HepG2 (cell line): ENCODE measurements around the gene SMAP1. TPM values are rescaled to one million over a fixed set of nuclear protein-coding genes. Genes with fewer than 3 reads are reported as not detected.

Source experiments
- FOXO4 ChIP-seq: sonication (generic); formaldehyde crosslinking; conservative IDR thresholded peaks from 2 replicates; pipeline ENCODE4 v1.8.1; 2023; ENCODE audit warnings: missing genetic modification reagents
- RARG ChIP-seq: sonication (generic); formaldehyde crosslinking; IDR thresholded peaks from 2 replicates; pipeline ENCODE4 v1.4.0; 2020; ENCODE audit warnings: low read depth, mild to moderate bottlenecking, missing genetic modification reagents
- REPIN1 ChIP-seq: sonication (generic); formaldehyde crosslinking; IDR thresholded peaks from 2 replicates; pipeline ENCODE4 v1.8.0; 2022; ENCODE audit warnings: missing genetic modification reagents, low read depth, mild to moderate bottlenecking, borderline replicate concordance
- RFX1 ChIP-seq: fragments of 450-650 bp; IDR thresholded peaks from 2 replicates; pipeline ENCODE4 v1.6.1; 2017
- TBX3 ChIP-seq: fragments of 450-650 bp; IDR thresholded peaks from 2 replicates; pipeline ENCODE4 v1.6.1; 2017; ENCODE audit warnings: antibody characterized with exemption, mild to moderate bottlenecking, inconsistent platforms, borderline replicate concordance
- U2AF2 ChIP-seq: fragments of 200-400 bp; formaldehyde crosslinking; IDR thresholded peaks from 2 replicates; pipeline ENCODE4 v1.6.1; 2017; ENCODE audit warnings: low read depth, mild to moderate bottlenecking, low read length
- ZFP36L1 ChIP-seq: sonication (generic); formaldehyde crosslinking; IDR thresholded peaks from 2 replicates; pipeline ENCODE4 v1.8.0; 2022; ENCODE audit warnings: mild to moderate bottlenecking, missing genetic modification reagents, moderate library complexity
- ZNF180 ChIP-seq: sonication (generic); formaldehyde crosslinking; IDR thresholded peaks from 2 replicates; pipeline ENCODE4 v1.4.0; 2020; ENCODE audit warnings: low read depth, missing genetic modification reagents, borderline replicate concordance
- ZNF280D ChIP-seq: sonication (generic); formaldehyde crosslinking; IDR thresholded peaks from 2 replicates; pipeline ENCODE4 v1.5.1; 2020; ENCODE audit warnings: mild to moderate bottlenecking, missing genetic modification reagents
- ZNF33A ChIP-seq: sonication (generic); formaldehyde crosslinking; IDR thresholded peaks from 2 replicates; pipeline ENCODE4 v1.5.1; 2020; ENCODE audit warnings: missing genetic modification reagents, mild to moderate bottlenecking, moderate library complexity, borderline replicate concordance
- ZNF362 ChIP-seq: sonication (generic); formaldehyde crosslinking; IDR thresholded peaks from 2 replicates; pipeline ENCODE4 v1.4.0; 2020; ENCODE audit warnings: missing genetic modification reagents, mild to moderate bottlenecking, borderline replicate concordance
- ZNF547 ChIP-seq: sonication (generic); formaldehyde crosslinking; IDR thresholded peaks from 2 replicates; pipeline ENCODE4 v1.5.1; 2020; ENCODE audit warnings: mild to moderate bottlenecking, missing genetic modification reagents
- ZNF589 ChIP-seq: sonication (generic); formaldehyde crosslinking; conservative IDR thresholded peaks from 2 replicates; pipeline ENCODE4 v1.8.0; 2022; ENCODE audit warnings: mild to moderate bottlenecking, moderate library complexity, missing genetic modification reagents
- ZNF766 ChIP-seq: sonication (generic); formaldehyde crosslinking; IDR thresholded peaks from 2 replicates; pipeline ENCODE4 v1.5.0; 2020; ENCODE audit warnings: missing genetic modification reagents, borderline replicate concordance
- ZSCAN5A ChIP-seq: sonication (generic); formaldehyde crosslinking; IDR thresholded peaks from 2 replicates; pipeline ENCODE4 v1.8.0; 2022; ENCODE audit warnings: mild to moderate bottlenecking, missing genetic modification reagents, borderline replicate concordance
- polyA plus RNA-seq, 8 experiments: library from polyadenylated mRNA; depleted of rRNA in 3 of 8; stranded (reverse) in 7 of 8; unstranded in 1 of 8; fragments of >200 nt; fragmentation: Illumina TruSeq in 4 of 8; extraction: Trizol in 4 of 8; gene quantifications; 2 replicates each; pipeline versions ENCODE4 v1.2.1 to v1.2.3, GENCODE V29; 2011 to 2016; ENCODE audit warnings: low read depth in 4 of 8, missing spikeins in 1 of 8, mixed read lengths in 1 of 8; ENCODE audit not compliant: insufficient read depth in 1 of 8
- total RNA-seq, 5 experiments: library from RNA; depleted of rRNA; stranded (reverse); fragments of >200 nt; fragmentation: Illumina TruSeq; extraction: Trizol; gene quantifications; 2 replicates each; pipeline ENCODE4 v1.2.3, GENCODE V29; 2016; ENCODE audit warnings: low read depth in 1 of 5
- TF ChIP-seq, protein P1 (sequence below): IDR thresholded peaks from 2 replicates; pipeline ENCODE4 v1.6.1; 2016; ENCODE audit warnings: missing compliant biosample characterization, missing genetic modification reagents, borderline replicate concordance
- TF ChIP-seq, protein P2 (sequence below): sonication (generic); formaldehyde crosslinking; IDR thresholded peaks from 2 replicates; pipeline ENCODE4 v1.5.1; 2020; ENCODE audit warnings: missing genetic modification reagents, mild to moderate bottlenecking, borderline replicate concordance

Gene SMAP1
- total and polyA plus RNA-seq, 2 of the 13 experiments (the other 11 are each of a cell fraction or from before 2014, with no cell fraction given) = 13.4 to 17.8 TPM

DNA sequence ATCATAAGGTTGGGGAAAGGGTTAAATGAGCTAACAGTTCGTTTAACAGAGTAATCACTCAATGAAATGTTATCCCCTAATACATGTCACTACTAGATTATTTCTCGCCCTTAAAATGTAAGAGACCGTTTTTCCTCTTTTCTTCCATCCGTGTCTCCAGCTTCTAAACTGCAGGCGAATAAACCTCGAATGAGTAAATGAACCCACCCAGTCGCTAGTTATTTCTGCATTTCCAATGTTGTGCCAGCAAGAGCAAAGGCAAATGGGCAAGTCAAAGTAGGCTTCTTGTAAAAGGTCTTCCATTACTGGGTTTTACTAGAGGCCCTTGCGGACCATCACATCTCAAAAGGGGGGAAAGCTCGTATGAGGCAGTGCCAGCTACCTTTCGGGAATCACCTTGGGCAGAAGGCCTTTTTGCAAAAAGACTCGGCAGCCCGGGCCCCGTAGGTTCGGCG is 400 bp upstream of the SMAP1 start (continued):
- TF ChIP-seq REPIN1 (CRISPR knock-in tag) (no peak), ZNF362 (CRISPR knock-in tag) (no peak), TBX3 (no peak), ZFP36L1 (CRISPR knock-in tag) (no peak), ZNF33A (CRISPR knock-in tag) (peak; percentile 65; the same call in 1 of the 2 replicates), ZNF280D (CRISPR knock-in tag) (0 out of 2 replicates have a peak, but pooled peaks have one; percentile 34), ZNF547 (no peak), FOXO4 (CRISPR knock-in tag) (no peak), U2AF2 (no peak), RARG (no peak), RFX1 (no peak), ZNF766 (no peak), ZNF589 (CRISPR knock-in tag) (no peak), ZSCAN5A (no peak), ZNF180 (CRISPR knock-in tag) (no peak)
- TF ChIP-seq, protein P1, sequence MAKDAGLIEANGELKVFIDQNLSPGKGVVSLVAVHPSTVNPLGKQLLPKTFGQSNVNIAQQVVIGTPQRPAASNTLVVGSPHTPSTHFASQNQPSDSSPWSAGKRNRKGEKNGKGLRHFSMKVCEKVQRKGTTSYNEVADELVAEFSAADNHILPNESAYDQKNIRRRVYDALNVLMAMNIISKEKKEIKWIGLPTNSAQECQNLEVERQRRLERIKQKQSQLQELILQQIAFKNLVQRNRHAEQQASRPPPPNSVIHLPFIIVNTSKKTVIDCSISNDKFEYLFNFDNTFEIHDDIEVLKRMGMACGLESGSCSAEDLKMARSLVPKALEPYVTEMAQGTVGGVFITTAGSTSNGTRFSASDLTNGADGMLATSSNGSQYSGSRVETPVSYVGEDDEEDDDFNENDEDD (CRISPR knock-in tag) = no peak
- TF ChIP-seq, protein P2, sequence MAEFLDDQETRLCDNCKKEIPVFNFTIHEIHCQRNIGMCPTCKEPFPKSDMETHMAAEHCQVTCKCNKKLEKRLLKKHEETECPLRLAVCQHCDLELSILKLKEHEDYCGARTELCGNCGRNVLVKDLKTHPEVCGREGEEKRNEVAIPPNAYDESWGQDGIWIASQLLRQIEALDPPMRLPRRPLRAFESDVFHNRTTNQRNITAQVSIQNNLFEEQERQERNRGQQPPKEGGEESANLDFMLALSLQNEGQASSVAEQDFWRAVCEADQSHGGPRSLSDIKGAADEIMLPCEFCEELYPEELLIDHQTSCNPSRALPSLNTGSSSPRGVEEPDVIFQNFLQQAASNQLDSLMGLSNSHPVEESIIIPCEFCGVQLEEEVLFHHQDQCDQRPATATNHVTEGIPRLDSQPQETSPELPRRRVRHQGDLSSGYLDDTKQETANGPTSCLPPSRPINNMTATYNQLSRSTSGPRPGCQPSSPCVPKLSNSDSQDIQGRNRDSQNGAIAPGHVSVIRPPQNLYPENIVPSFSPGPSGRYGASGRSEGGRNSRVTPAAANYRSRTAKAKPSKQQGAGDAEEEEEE (CRISPR knock-in tag) = no peak
